Smooth muscle cell (in vitro differentiated cells): ENCODE measurements around the gene MARCO. TPM values are rescaled to one million over a fixed set of nuclear protein-coding genes. Genes with fewer than 3 reads are reported as not detected.

ENCODE experiments used
- DNase-seq: peaks from one replicate; lab custom pipeline; 2025; ENCODE audit not compliant: unreplicated experiment; lab: John Stamatoyannopoulos, UW
- H2AFZ ChIP-seq: fragments of 200-600 bp; sonication (generic); 2 replicates; pipeline ENCODE4 v1.6.0; 2016; ENCODE audit warnings: antibody characterized with exemption, low read depth, mild to moderate bottlenecking
- H3F3A ChIP-seq: fragments of 200-600 bp; sonication (generic); 2 replicates; pipeline ENCODE4 v1.6.0; 2017; ENCODE audit warnings: antibody characterized with exemption, low read depth
- H3K27ac ChIP-seq: fragments of 200-600 bp; sonication (generic); 2 replicates; pipeline ENCODE4 v1.5.1; 2016; ENCODE audit warnings: low read depth, mild to moderate bottlenecking
- H3K27me3 ChIP-seq: fragments of 200-600 bp; sonication (generic); 2 replicates; pipeline ENCODE4 v1.6.1; 2016; ENCODE audit warnings: low read depth, mild to moderate bottlenecking
- H3K36me3 ChIP-seq: fragments of 200-600 bp; sonication (generic); 2 replicates; pipeline ENCODE4 v1.5.1; 2016; ENCODE audit warnings: low read depth
- H3K4me1 ChIP-seq: fragments of 200-600 bp; sonication (generic); 2 replicates; pipeline ENCODE4 v1.5.1; 2016; ENCODE audit warnings: low read depth
- H3K4me2 ChIP-seq: fragments of 200-600 bp; sonication (generic); 2 replicates; pipeline ENCODE4 v1.6.0; 2016; ENCODE audit warnings: mild to moderate bottlenecking
- H3K4me3 ChIP-seq: fragments of 200-600 bp; sonication (generic); 2 replicates; pipeline ENCODE4 v1.5.1; 2016; ENCODE audit warnings: mild to moderate bottlenecking
- H3K79me2 ChIP-seq: fragments of 200-600 bp; sonication (generic); 2 replicates; pipeline ENCODE4 v1.6.0; 2016; ENCODE audit warnings: low read depth, mild to moderate bottlenecking
- H3K9ac ChIP-seq: fragments of 200-600 bp; sonication (generic); 2 replicates; pipeline ENCODE4 v1.6.0; 2016; ENCODE audit warnings: low read depth
- H3K9me3 ChIP-seq: fragments of 200-600 bp; sonication (generic); replicated peaks from 2 replicates; pipeline ENCODE4 v1.5.1; 2016; ENCODE audit warnings: low read depth
- H4K20me1 ChIP-seq: fragments of 200-600 bp; sonication (generic); 2 replicates; pipeline ENCODE4 v1.6.0; 2016; ENCODE audit warnings: low read depth
- CTCF ChIP-seq: fragments of 200-600 bp; sonication (generic); IDR thresholded peaks from 2 replicates; pipeline ENCODE4 v1.5.1; 2017; ENCODE audit warnings: borderline replicate concordance, mild to moderate bottlenecking, antibody characterized with exemption; ENCODE audit not compliant: insufficient read depth, poor library complexity, severe bottlenecking
- WGBS: methylation state at CpG from one replicate; pipeline ENCODE4 v1.1.7; 2016; ENCODE audit warnings: low lambda C conversion rate; 5-methylcytosine and 5-hydroxymethylcytosine counted together
- polyA plus RNA-seq: library from polyadenylated mRNA; unstranded; fragments of >200 nt; fragmentation: Nextera tagmentation; extraction: Ambion mirVana; gene quantifications from 2 replicates; pipeline ENCODE4 v1.2.1, GENCODE V29; 2016
- total RNA-seq: library from RNA; depleted of rRNA; stranded (reverse); fragments of >200 nt; gene quantifications from 2 replicates; pipeline ENCODE4 v1.2.3, GENCODE V29; 2014

MARCO gene
- total and polyA plus RNA-seq, 2 experiments from 2014 or later, result not detected

- no peak for TF ChIP-seq CTCF
- DNase-seq, result no peak
- Histone ChIP-seq H3K4me2 (no peak overlapping the region), H3K9ac (no peak overlapping the region), H2AFZ (no peak overlapping the region), H3K27me3 (peaks cover 56% of the 10 kb centered on the region), H3K27ac (no peak overlapping the region), H3K79me2 (no peaks in the 10 kb centered on the region), H3K4me3 (no peak overlapping the region), H3K9me3 (no peaks in the 10 kb centered on the region), H3F3A (no peaks in the 10 kb centered on the region), H3K4me1 (no peaks in the 10 kb centered on the region), H3K36me3 (no peaks in the 10 kb centered on the region), H4K20me1 (no peaks in the 10 kb centered on the region)
- WGBS, result 93% methylated on average over 11 of the region's 11 CpGs
These were observed 70.6 kb downstream of the MARCO start for GRCh38 chr2:119012345-119013301.

GRCh38 chr2:119013671-119014070 lies 71.7 kb downstream of the MARCO start:
- no peak for TF ChIP-seq CTCF
- 91% methylated on average over 4 of the region's 4 CpGs for WGBS

GRCh38 chr2:119015845-119016244 lies 73.9 kb downstream of the MARCO start:
- Histone ChIP-seq H4K20me1 (no peaks in the 10 kb centered on the region), H3K9me3 (no peaks in the 10 kb centered on the region), H3F3A (no peaks in the 10 kb centered on the region), H2AFZ (no peak overlapping the region), H3K36me3 (no peaks in the 10 kb centered on the region), H3K4me3 (no peak overlapping the region), H3K4me1 (no peaks in the 10 kb centered on the region), H3K9ac (no peak overlapping the region), H3K27ac (no peak overlapping the region), H3K79me2 (no peaks in the 10 kb centered on the region), H3K4me2 (no peak overlapping the region), H3K27me3 (peaks cover 38% of the 10 kb centered on the region)
- no peak for DNase-seq
- TF ChIP-seq CTCF, result no peak
- WGBS, result 78% methylated on average over 13 of the region's 13 CpGs

More at GRCh38 chr2:119013671-119014070, 71.7 kb downstream of the MARCO start:
- Histone ChIP-seq H3K4me1 (no peaks in the 10 kb centered on the region), H3K36me3 (no peaks in the 10 kb centered on the region), H3K4me2 (no peak overlapping the region), H3K79me2 (no peaks in the 10 kb centered on the region), H3F3A (no peaks in the 10 kb centered on the region), H4K20me1 (no peaks in the 10 kb centered on the region), H3K9me3 (no peaks in the 10 kb centered on the region), H3K27ac (no peak overlapping the region), H3K9ac (no peak overlapping the region), H3K27me3 (peaks cover 60% of the 10 kb centered on the region), H2AFZ (no peak overlapping the region), H3K4me3 (no peak overlapping the region)
- DNase-seq, result no peak
